SKM-1 (cell line): ENCODE measurements around the gene SERPING1.

ENCODE experiments used
- DNase-seq: peaks from one replicate; lab custom pipeline; 2025; ENCODE audit not compliant: unreplicated experiment; lab: John Stamatoyannopoulos, UW

The SERPING1 gene

DNA sequence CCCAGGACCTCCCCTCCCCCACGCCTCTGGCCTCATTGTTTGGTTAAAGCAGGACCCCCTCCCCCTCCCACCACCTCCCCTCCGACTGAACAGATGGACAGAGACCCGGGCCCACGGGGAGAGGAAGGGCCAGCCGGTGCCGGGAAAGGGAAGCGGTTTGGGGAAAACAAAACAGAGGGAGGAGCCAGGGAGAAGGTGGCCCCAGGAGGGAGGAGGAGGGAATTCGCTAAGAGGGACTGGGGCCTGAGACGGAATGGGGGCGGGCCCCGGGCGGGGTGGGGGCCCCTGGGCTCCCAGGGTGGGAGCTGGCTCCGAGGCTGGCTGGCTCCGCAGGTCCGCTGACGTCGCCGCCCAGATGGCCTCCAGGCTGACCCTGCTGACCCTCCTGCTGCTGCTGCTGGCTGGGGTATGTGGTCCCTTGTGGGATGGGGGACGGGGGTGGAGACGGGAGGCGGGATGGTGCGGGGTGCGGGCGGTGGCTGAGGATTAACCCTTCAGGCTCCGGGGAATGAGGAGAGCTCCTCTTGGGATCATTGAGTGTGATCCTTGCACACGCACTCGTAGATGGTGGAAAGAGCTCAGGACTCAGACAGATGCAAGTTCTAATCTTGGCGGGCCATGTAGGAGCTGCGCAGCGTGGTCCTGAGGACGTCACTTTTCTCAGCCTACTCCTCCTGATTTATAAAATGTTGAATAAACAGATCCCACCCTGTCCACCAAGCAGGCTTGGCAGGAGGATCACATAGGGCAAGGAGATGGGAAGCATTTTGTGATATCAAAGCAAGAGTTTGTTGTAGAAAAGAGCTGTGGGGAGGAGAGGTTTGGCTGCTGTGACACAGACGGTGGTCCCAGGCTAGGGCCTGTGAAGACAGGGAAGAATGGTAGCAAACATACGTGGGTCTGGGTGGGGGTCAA, 688 bp downstream of the SERPING1 start:
- DNase-seq = no peak

DNA sequence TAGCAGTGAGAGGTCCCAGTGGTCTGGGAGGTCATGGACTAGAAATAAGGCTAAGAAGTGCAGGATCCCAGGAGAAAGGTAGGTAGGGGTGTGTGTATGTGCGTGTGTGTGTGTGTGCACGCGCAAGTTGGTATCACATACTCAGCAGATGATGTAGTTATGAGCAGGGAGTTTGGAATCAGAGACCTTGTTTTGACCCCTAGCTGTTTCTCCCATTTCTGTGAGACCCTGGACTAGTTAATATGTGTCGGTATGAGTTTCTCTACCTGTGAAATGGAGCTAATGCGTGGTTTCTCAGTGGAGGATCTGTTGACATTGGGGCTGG, 1.3 kb downstream of the SERPING1 start:
- DNase-seq = no peak

GRCh38 chr11:57599381-57599780, 1.9 kb downstream of the SERPING1 start:
- no peak for DNase-seq

DNA sequence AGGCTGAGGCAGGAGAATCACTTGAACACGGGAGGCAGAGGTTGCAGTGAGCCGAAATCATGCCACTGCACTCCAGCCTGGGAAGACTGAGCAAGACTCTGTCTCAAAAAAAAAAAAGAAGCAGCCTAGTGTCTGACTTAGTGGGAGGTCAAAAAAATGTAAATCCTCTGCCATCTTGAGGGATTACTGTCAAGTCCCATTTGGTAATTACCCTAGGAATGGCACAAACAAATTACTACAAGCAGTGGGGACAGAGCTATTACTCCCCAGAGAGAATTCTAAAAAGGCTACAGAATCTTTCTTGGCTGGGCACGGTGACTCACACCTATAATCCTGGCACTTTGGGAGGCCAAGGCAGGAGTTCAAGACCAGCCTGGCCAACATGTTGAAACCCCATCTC, 3.8 kb downstream of the SERPING1 start:
- no peak for DNase-seq

DNA sequence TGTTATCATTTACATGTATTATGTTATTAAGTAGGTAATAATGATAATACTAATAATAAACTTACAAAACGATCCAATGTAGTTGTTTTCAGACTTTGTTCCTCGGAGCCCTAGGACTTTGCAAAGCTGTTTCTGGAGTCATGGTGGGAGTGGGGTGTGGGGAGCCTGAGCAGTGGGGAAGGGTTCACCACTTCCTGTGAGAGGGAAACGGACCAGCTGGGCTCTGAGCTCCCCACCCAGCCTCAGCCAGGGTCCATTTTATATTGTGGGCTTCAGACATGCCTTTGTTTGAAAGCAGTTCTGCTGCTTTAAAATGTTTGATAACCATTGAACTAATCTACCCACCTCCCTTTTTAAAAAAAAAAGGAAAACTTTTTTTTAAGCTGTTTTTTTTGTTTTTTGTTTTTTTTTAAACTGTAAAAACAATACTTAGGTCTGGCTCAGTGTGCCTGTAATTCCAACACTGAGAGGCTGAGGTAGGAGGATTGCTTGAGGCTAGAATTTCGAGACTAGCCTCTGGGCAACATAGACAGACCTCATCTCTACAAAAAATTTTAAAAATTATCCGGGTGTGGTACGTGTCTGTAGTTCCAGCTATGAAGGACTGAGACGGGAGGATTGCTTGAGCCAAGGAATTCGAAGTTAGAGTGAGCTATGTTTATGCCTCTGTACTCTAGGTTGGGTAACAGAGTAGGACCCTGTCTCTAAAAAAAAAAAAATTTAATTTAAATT, 7.0 kb downstream of the SERPING1 start:
- no peak for DNase-seq

DNA sequence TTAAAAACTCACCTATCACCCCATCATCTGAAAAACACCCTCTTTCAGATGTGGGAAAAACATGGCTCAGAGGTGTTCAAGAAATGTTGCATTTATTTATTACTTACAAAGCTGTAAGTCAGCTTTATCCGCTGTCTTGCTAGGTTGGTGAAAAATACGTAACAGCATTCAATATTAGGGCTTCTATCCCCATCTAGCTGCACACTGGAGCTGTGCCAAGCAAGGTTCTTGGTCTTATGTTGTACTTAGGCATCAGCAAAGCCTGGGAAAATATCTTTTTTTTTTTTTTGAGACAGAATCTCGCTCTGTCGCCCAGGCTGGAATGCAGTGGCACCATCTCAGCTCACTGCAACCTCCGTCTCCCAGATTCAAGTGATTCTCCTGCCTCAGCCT, 7.5 kb downstream of the SERPING1 start:
- DNase-seq = no peak

DNA sequence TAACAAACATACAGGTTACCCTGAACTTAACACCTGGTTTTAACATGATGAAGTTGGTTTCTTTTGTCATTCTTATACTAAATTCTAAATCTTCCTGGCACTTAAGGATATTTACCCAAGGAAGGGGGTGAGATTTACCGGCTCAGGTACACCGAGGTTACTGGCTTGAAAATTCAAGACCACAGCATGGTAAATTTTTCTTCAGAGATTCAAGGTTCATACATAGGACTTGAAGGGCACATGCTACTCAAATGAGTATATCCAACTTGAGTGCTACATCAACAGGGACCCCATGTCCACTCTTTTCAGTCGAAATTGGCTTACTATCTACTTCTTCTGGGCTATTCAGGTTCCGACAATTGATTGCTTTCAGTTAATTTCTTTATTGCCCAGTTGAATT, 12.7 kb downstream of the SERPING1 start:
- DNase-seq = no peak

DNA sequence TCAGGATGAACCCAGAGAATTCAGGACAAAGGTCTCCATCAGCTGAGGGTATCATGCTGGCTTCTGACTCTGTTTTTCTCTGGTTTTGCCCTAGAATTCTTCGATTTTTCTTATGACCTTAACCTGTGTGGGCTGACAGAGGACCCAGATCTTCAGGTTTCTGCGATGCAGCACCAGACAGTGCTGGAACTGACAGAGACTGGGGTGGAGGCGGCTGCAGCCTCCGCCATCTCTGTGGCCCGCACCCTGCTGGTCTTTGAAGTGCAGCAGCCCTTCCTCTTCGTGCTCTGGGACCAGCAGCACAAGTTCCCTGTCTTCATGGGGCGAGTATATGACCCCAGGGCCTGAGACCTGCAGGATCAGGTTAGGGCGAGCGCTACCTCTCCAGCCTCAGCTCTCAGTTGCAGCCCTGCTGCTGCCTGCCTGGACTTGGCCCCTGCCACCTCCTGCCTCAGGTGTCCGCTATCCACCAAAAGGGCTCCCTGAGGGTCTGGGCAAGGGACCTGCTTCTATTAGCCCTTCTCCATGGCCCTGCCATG, 16.8 kb downstream of the SERPING1 start:
- no peak for DNase-seq

- DNase-seq = no peak
Observed at GRCh38 chr11:57615308-57615707, 17.8 kb downstream of the SERPING1 start.

GRCh38 chr11:57616595-57616994, 19.1 kb downstream of the SERPING1 start:
- no peak for DNase-seq

GRCh38 chr11:57618438-57618837, 21.0 kb downstream of the SERPING1 start:
- no peak for DNase-seq

DNA sequence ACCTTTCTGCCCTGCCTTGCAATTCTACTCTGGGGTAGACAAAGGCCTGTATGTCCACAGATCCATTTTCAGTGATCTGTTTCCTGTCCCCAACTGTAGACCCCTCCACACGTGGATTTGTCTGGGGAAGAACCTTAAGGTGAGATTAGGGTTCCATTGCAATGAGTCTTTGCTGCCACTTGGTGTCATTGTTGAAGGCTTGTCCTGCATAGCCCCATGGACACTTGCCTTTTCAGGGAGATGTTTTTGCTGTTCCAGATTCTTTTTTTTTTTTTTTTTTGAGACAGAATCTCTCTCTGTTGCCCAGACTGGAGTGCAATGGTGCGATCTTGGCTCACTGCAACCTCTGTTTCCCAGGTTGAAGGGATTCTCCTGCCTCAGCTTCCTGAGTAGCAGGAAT, 21.8 kb downstream of the SERPING1 start:
- no peak for DNase-seq

GRCh38 chr11:57620467-57620866, 23.0 kb downstream of the SERPING1 start:
- DNase-seq = no peak

DNA sequence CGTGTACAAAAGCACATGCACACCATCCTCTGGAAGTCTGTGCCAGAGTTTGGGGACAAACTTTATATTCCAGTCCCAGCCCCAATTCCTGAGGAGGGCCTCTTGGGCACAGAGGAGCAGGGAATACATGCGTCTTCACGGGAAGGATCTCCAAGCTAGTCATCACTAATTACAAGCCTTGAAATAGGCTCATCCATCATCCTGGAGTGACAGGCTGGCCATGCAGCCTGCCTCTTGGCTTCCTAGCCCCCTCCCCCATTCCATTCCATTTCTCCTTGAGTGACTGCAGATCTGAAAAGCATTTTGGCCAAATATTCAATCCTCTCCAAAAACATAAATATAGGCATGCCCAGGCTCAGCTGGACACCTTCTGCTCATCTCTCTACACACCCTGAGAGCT, 24.8 kb downstream of the SERPING1 start:
- no peak for DNase-seq

GRCh38 chr11:57624864-57625263, 27.4 kb downstream of the SERPING1 start:
- no peak for DNase-seq

DNA sequence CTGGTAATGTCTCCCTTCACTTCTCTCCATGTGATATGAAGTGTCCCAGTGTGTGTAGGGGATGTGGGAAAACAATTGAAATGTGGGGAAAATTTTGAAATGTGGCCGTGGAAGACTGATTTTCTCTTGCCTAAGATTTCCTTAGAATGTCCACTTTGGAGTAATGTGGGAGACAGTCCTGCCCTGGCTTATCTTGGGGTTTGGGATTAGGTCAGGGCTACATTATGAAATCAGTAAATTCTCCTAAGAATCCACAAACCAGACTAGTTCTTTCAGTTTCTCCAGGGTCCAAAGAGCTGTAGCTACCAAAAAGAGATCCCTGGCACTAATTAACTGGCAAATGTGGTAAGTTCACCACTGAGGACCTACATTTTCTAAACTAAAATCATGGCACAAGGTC, 29.4 kb downstream of the SERPING1 start:
- DNase-seq = no peak

DNA sequence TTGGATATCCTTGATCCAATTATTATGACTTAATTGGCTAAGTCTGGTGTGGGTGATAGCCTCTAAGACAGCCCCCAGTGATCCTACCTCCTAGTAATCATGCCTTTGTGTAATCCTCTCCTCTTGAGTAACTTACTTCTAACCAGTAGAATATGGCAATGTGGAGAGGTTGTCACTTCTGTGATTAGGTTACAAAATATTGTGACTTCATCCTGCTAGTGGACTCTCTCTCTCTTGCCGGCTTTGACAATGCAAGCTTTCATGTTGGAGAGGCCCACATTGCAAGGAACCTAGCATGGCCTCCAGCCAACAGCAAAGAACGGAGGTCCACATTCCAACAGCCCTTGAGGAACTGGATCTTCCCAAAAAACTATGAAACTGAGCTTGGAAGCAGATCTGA, 32.7 kb downstream of the SERPING1 start:
- DNase-seq = no peak

- no peak for DNase-seq
Observed at GRCh38 chr11:57632116-57632515, 34.6 kb downstream of the SERPING1 start.

- DNase-seq = no peak
Observed at GRCh38 chr11:57633394-57634070, 36.0 kb downstream of the SERPING1 start.

- DNase-seq = no peak
Observed at GRCh38 chr11:57634311-57634710, 36.8 kb downstream of the SERPING1 start.

GRCh38 chr11:57635246-57635645, 37.8 kb downstream of the SERPING1 start:
- no peak for DNase-seq

- DNase-seq = no peak
Observed at GRCh38 chr11:57637626-57638004, 40.1 kb downstream of the SERPING1 start.
